SK-N-SH (cell line): Measurements from ENCODE around the gene TRIM71.

ENCODE experiments used
- CTCF ChIP-seq: fragments of 200-600 bp; sonication (generic); IDR thresholded peaks from 2 replicates; pipeline ENCODE4 v1.6.1; 2017; ENCODE audit warnings: antibody characterized with exemption, mild to moderate bottlenecking, moderate library complexity
- ELF1 ChIP-seq: IDR thresholded peaks from 2 replicates; pipeline ENCODE4 v1.4.0; 2012
- EP300 ChIP-seq, 2 experiments: IDR thresholded peaks; 2 replicates each; pipeline versions ENCODE4 v1.4.0 to v1.6.1; 2012; ENCODE audit warnings: borderline replicate concordance in 1 of 2, low read depth in 1 of 2, low read length in 1 of 2
- POLR2AphosphoS5 ChIP-seq: IDR thresholded peaks from 2 replicates; pipeline ENCODE4 v1.6.1; 2012; ENCODE audit warnings: low read depth, low read length
- RCOR1 ChIP-seq: fragments of 150-350 bp; IDR thresholded peaks from 2 replicates; pipeline ENCODE4 v1.6.1; 2017; ENCODE audit warnings: antibody characterized with exemption, low read length
- RFX5 ChIP-seq: IDR thresholded peaks from 2 replicates; pipeline ENCODE4 v1.6.1; 2012; ENCODE audit warnings: mild to moderate bottlenecking, improper control_type of control experiment, low read length
- SIN3A ChIP-seq: IDR thresholded peaks from 2 replicates; pipeline ENCODE4 v1.6.1; 2012; ENCODE audit warnings: low read depth, mild to moderate bottlenecking, low read length, moderate library complexity, borderline replicate concordance
- SMC3 ChIP-seq: IDR thresholded peaks from 2 replicates; pipeline ENCODE4 v1.6.1; 2012; ENCODE audit warnings: low read depth, low read length, improper control_type of control experiment
- TAF1 ChIP-seq: IDR thresholded peaks from 2 replicates; pipeline ENCODE4 v1.6.1; 2012; ENCODE audit warnings: low read depth, mild to moderate bottlenecking, low read length, moderate library complexity, borderline replicate concordance
- TEAD4 ChIP-seq: IDR thresholded peaks from 2 replicates; pipeline ENCODE4 v1.4.0; 2012; ENCODE audit warnings: mild to moderate bottlenecking, borderline replicate concordance; ENCODE audit not compliant: insufficient read depth
- YY1 ChIP-seq: IDR thresholded peaks from 2 replicates; pipeline ENCODE4 v1.4.0; 2012; ENCODE audit warnings: low read depth, mild to moderate bottlenecking

GRCh38 chr3:32890420-32891276, 72.9 kb downstream of the TRIM71 start:
- TF ChIP-seq POLR2AphosphoS5: no peak
- TF ChIP-seq EP300 (IDR thresholded peaks at IDR 0.05; ENCODE audit: borderline replicate concordance in 1 of 2, low read depth in 1 of 2, low read length in 1 of 2): no peak
- no peak for TF ChIP-seq ELF1
- no peak for TF ChIP-seq RCOR1
- TF ChIP-seq CTCF: no peak
- no peak for TF ChIP-seq SMC3
- TF ChIP-seq YY1: no peak
- TF ChIP-seq SIN3A: no peak
- no peak for TF ChIP-seq TAF1
- no peak for TF ChIP-seq RFX5
- no peak for TF ChIP-seq TEAD4
